Esophagus (tissue), 2 donors: ENCODE data around the gene SMOC1. TPM values are rescaled to one million over a fixed set of nuclear protein-coding genes. Genes with fewer than 3 reads are reported as not detected.

Experiments
- H3K27ac ChIP-seq, 2 donors: one replicate each; pipeline ENCODE4 v1.5.1; 2013; ENCODE audit warnings: low read depth in 2 of 2, mild to moderate bottlenecking in 2 of 2, inconsistent platforms in 1 of 2, low read length in 1 of 2, moderate library complexity in 1 of 2
- H3K27me3 ChIP-seq, 2 donors: one replicate each; pipeline ENCODE4 v1.6.1; 2013; ENCODE audit warnings: low read length in 2 of 2, control low read depth in 1 of 2, mild to moderate bottlenecking in 1 of 2; ENCODE audit not compliant: insufficient read depth in 2 of 2, control insufficient read depth in 1 of 2
- H3K36me3 ChIP-seq, 2 donors: one replicate each; pipeline ENCODE4 v1.6.1; 2013; ENCODE audit warnings: low read length in 1 of 2; ENCODE audit not compliant: control insufficient read depth in 2 of 2, insufficient read depth in 2 of 2
- H3K4me1 ChIP-seq, 2 donors: one replicate each; pipeline ENCODE4 v1.6.1; 2013; ENCODE audit warnings: low read length in 1 of 2; ENCODE audit not compliant: control insufficient read depth in 2 of 2, insufficient read depth in 2 of 2
- H3K4me3 ChIP-seq, 2 donors: one replicate each; pipeline ENCODE4 v1.5.1; 2013; ENCODE audit warnings: low read length in 2 of 2, mild to moderate bottlenecking in 2 of 2, low read depth in 1 of 2, moderate library complexity in 1 of 2
- H3K9me3 ChIP-seq, 2 donors: one replicate each; pipeline ENCODE4 v1.6.1; 2013; ENCODE audit warnings: mild to moderate bottlenecking in 2 of 2, low read depth in 1 of 2, low read length in 1 of 2, moderate library complexity in 1 of 2; ENCODE audit not compliant: control insufficient read depth in 2 of 2, insufficient read depth in 1 of 2
- WGBS, 2 donors: extraction: QIAGEN DNeasy Blood & Tissue Kit; methylation state at CpG; one replicate each; pipeline ENCODE4 v1.1.7; 2013; 5-methylcytosine and 5-hydroxymethylcytosine counted together
- polyA plus RNA-seq, 2 donors: library from polyadenylated mRNA; stranded (reverse); fragments of 200-250 nt; gene quantifications; one replicate each; pipeline ENCODE4 v1.2.3, GENCODE V29; 2013
- donor health status: healthy with polysubstance abuse.
- donor health status: Bipolar disorder and iron deficiency.

SMOC1 gene
- polyA plus RNA-seq, 2 donors = 0.04 to 0.16 TPM

- Histone ChIP-seq H3K9me3 (no peaks in the 10 kb centered on the region), H3K4me1 (no peaks in the 10 kb centered on the region), H3K36me3 (no peaks in the 10 kb centered on the region), H3K27me3 (no peaks in the 10 kb centered on the region), H3K4me3 (no peak overlapping the region), H3K27ac (no peak overlapping the region)
- WGBS, 2 donors = 78 to 85% methylated on average over 2 of the region's 2 CpGs
Observed at GRCh38 chr14:69993326-69993725, 114.1 kb downstream of the SMOC1 start.

GRCh38 chr14:69994002-69994401, 114.8 kb downstream of the SMOC1 start:
- Histone ChIP-seq H3K4me3 (no peak overlapping the region), H3K36me3 (no peaks in the 10 kb centered on the region), H3K27ac (no peak overlapping the region), H3K4me1 (no peaks in the 10 kb centered on the region), H3K9me3 (no peaks in the 10 kb centered on the region), H3K27me3 (no peaks in the 10 kb centered on the region)
- WGBS, 2 donors = 50 to 52% methylated on average over 4 of the region's 4 CpGs

- no peak overlapping the region for H3K27ac ChIP-seq
- H3K27me3 ChIP-seq = no peaks in the 10 kb centered on the region
- H3K9me3 ChIP-seq = no peaks in the 10 kb centered on the region
- H3K4me3 ChIP-seq = no peak overlapping the region
- no peaks in the 10 kb centered on the region for H3K4me1 ChIP-seq
- 93 to 96% methylated on average over 1 of the region's 1 CpG for WGBS, 2 donors
- no peaks in the 10 kb centered on the region for H3K36me3 ChIP-seq
Observed at GRCh38 chr14:69996216-69996615, 117.0 kb downstream of the SMOC1 start.

- 49 to 54% methylated on average over 5 of the region's 5 CpGs for WGBS, 2 donors
- H3K4me3 ChIP-seq = no peak overlapping the region
- no peaks in the 10 kb centered on the region for H3K4me1 ChIP-seq
- no peaks in the 10 kb centered on the region for H3K27me3 ChIP-seq
- no peaks in the 10 kb centered on the region for H3K36me3 ChIP-seq
- no peak overlapping the region for H3K27ac ChIP-seq
- no peaks in the 10 kb centered on the region for H3K9me3 ChIP-seq
Observed at GRCh38 chr14:69997849-69998248, 118.6 kb downstream of the SMOC1 start.

- no peaks in the 10 kb centered on the region for H3K27me3 ChIP-seq
Observed at GRCh38 chr14:69999261-69999674, 120.1 kb downstream of the SMOC1 start.

GRCh38 chr14:70000601-70001000, 121.4 kb downstream of the SMOC1 start:
- H3K27ac ChIP-seq = no peak overlapping the region
- H3K27me3 ChIP-seq = no peaks in the 10 kb centered on the region
- H3K9me3 ChIP-seq = no peaks in the 10 kb centered on the region
- H3K4me3 ChIP-seq = no peak overlapping the region
- WGBS, 2 donors = 89 to 91% methylated on average over 7 of the region's 7 CpGs
- no peaks in the 10 kb centered on the region for H3K4me1 ChIP-seq
- no peaks in the 10 kb centered on the region for H3K36me3 ChIP-seq

More at GRCh38 chr14:69999261-69999674, 120.1 kb downstream of the SMOC1 start:
- WGBS, 2 donors = 40 to 51% methylated on average over 10 of the region's 10 CpGs
- no peak overlapping the region for H3K4me3 ChIP-seq
- no peak overlapping the region for H3K27ac ChIP-seq
- no peaks in the 10 kb centered on the region for H3K36me3 ChIP-seq
- H3K4me1 ChIP-seq = no peaks in the 10 kb centered on the region
- H3K9me3 ChIP-seq = no peaks in the 10 kb centered on the region

- no peak overlapping the region for H3K27ac ChIP-seq
- 86 to 88% methylated on average over 6 of the region's 6 CpGs for WGBS, 2 donors
- no peaks in the 10 kb centered on the region for H3K9me3 ChIP-seq
- H3K4me1 ChIP-seq = no peaks in the 10 kb centered on the region
- no peaks in the 10 kb centered on the region for H3K36me3 ChIP-seq
- no peak overlapping the region for H3K4me3 ChIP-seq
- no peaks in the 10 kb centered on the region for H3K27me3 ChIP-seq
Observed at GRCh38 chr14:70002589-70003346, 123.6 kb downstream of the SMOC1 start.

GRCh38 chr14:70004791-70005190, 125.6 kb downstream of the SMOC1 start:
- Histone ChIP-seq H3K4me1 (no peaks in the 10 kb centered on the region), H3K27me3 (no peaks in the 10 kb centered on the region), H3K27ac (no peak overlapping the region), H3K4me3 (no peak overlapping the region), H3K9me3 (no peaks in the 10 kb centered on the region), H3K36me3 (no peaks in the 10 kb centered on the region)
- WGBS, 2 donors = 70 to 82% methylated on average over 2 of the region's 2 CpGs

GRCh38 chr14:70005281-70005805, 126.1 kb downstream of the SMOC1 start:
- Histone ChIP-seq H3K27ac (no peak overlapping the region), H3K27me3 (no peaks in the 10 kb centered on the region), H3K36me3 (no peaks in the 10 kb centered on the region), H3K4me1 (peaks cover 0 to 4% of the 10 kb centered on the region in 2 donors), H3K9me3 (no peaks in the 10 kb centered on the region), H3K4me3 (no peak overlapping the region)
- WGBS, 2 donors = 67 to 70% methylated on average over 5 of the region's 5 CpGs

- H3K4me1 ChIP-seq = peaks cover 0 to 5% of the 10 kb centered on the region in 2 donors
- no peaks in the 10 kb centered on the region for H3K9me3 ChIP-seq
- 85 to 87% methylated on average over 6 of the region's 6 CpGs for WGBS, 2 donors
- H3K27ac ChIP-seq = no peak overlapping the region
- no peaks in the 10 kb centered on the region for H3K27me3 ChIP-seq
- H3K4me3 ChIP-seq = no peak overlapping the region
- H3K36me3 ChIP-seq = no peaks in the 10 kb centered on the region
Observed at GRCh38 chr14:70006699-70007098, 127.5 kb downstream of the SMOC1 start.
